Cardiac muscle cell (in vitro differentiated cells and primary cell): ENCODE results near the gene EBF3. TPM values are rescaled to one million over a fixed set of nuclear protein-coding genes. Genes with fewer than 3 reads are reported as not detected.

Experiments
- DNase-seq, 2 donors: peaks; one replicate each; pipeline versions ENCODE4 v3.0.0 to v3.0.0-alpha.2; 2010 to 2017; ENCODE audit warnings: low read depth in 1 of 2, low spot score in 1 of 2
- H3K27ac ChIP-seq: fragments of 200-600 bp; sonication (generic); 2 replicates; pipeline ENCODE4 v1.5.1; 2016
- H3K27me3 ChIP-seq: fragments of 200-600 bp; sonication (generic); 2 replicates; pipeline ENCODE4 v1.6.0; 2016; ENCODE audit warnings: control low read depth
- H3K36me3 ChIP-seq: fragments of 200-600 bp; sonication (generic); 2 replicates; pipeline ENCODE4 v1.5.1; 2016; ENCODE audit warnings: control low read depth
- H3K4me1 ChIP-seq: fragments of 200-600 bp; sonication (generic); 2 replicates; pipeline ENCODE4 v1.8.1; 2017; ENCODE audit warnings: low read depth, mild to moderate bottlenecking, mixed run types
- H3K4me3 ChIP-seq: fragments of 200-600 bp; sonication (generic); 2 replicates; pipeline ENCODE4 v1.5.1; 2016; ENCODE audit warnings: mild to moderate bottlenecking
- H3K9me3 ChIP-seq: fragments of 200-600 bp; sonication (generic); 2 replicates; pipeline ENCODE4 v1.5.1; 2017; ENCODE audit warnings: low read depth, mild to moderate bottlenecking, control low read depth
- CTCF ChIP-seq: IDR thresholded peaks from 2 replicates; pipeline ENCODE4 v1.5.1; 2012; ENCODE audit warnings: low read depth, mild to moderate bottlenecking, low read length
- polyA plus RNA-seq: library from polyadenylated mRNA; unstranded; fragments of >200 nt; fragmentation: Nextera tagmentation; extraction: Ambion mirVana; gene quantifications from 2 replicates; pipeline ENCODE4 v1.2.1, GENCODE V29; 2016
- total RNA-seq: library from RNA; depleted of rRNA; stranded (reverse); fragments of >200 nt; gene quantifications from 2 replicates; pipeline ENCODE4 v1.2.3, GENCODE V29; 2016

Gene EBF3
- total and polyA plus RNA-seq, 2 experiments from 2014 or later: 0.61 to 2.8 TPM

GRCh38 chr10:129869596-129870473 is 94.2 kb downstream of the EBF3 start:
- no peak for TF ChIP-seq CTCF
- DNase-seq: no peak
- no peaks in the 10 kb centered on the region for H3K9me3 ChIP-seq
- H3K4me3 ChIP-seq: no peak overlapping the region
- no peaks in the 10 kb centered on the region for H3K36me3 ChIP-seq
- H3K4me1 ChIP-seq: no peaks in the 10 kb centered on the region
- H3K27me3 ChIP-seq: no peaks in the 10 kb centered on the region
- no peak overlapping the region for H3K27ac ChIP-seq

GRCh38 chr10:129868449-129869035 is 95.5 kb downstream of the EBF3 start:
- no peak for TF ChIP-seq CTCF
- Histone ChIP-seq H3K4me1 (peaks cover under 1% of the 10 kb centered on the region), H3K4me3 (no peak overlapping the region), H3K9me3 (no peaks in the 10 kb centered on the region), H3K27me3 (no peaks in the 10 kb centered on the region), H3K27ac (no peak overlapping the region), H3K36me3 (no peaks in the 10 kb centered on the region)
- no peak for DNase-seq

- no peak for DNase-seq
- H3K4me1 ChIP-seq: peaks cover 9% of the 10 kb centered on the region
- H3K27ac ChIP-seq: no peak overlapping the region
- no peaks in the 10 kb centered on the region for H3K9me3 ChIP-seq
- no peak for TF ChIP-seq CTCF
- H3K4me3 ChIP-seq: no peak overlapping the region
- no peaks in the 10 kb centered on the region for H3K36me3 ChIP-seq
- no peaks in the 10 kb centered on the region for H3K27me3 ChIP-seq
Measured at GRCh38 chr10:129867631-129868179, 96.4 kb downstream of the EBF3 start.

- no peaks in the 10 kb centered on the region for H3K36me3 ChIP-seq
- no peak for DNase-seq
- H3K4me3 ChIP-seq: no peak overlapping the region
- peaks cover 9% of the 10 kb centered on the region for H3K4me1 ChIP-seq
- no peaks in the 10 kb centered on the region for H3K27me3 ChIP-seq
- no peak for TF ChIP-seq CTCF
- H3K27ac ChIP-seq: no peak overlapping the region
- H3K9me3 ChIP-seq: no peaks in the 10 kb centered on the region
Measured at GRCh38 chr10:129866894-129867293, 97.2 kb downstream of the EBF3 start.

GRCh38 chr10:129865960-129866359 is 98.1 kb downstream of the EBF3 start:
- Histone ChIP-seq H3K4me3 (no peak overlapping the region), H3K9me3 (no peaks in the 10 kb centered on the region), H3K27ac (no peak overlapping the region), H3K4me1 (peaks cover 9% of the 10 kb centered on the region), H3K27me3 (no peaks in the 10 kb centered on the region), H3K36me3 (no peaks in the 10 kb centered on the region)
- DNase-seq: no peak
- no peak for TF ChIP-seq CTCF
